ENCODE results near the gene NWD2. TPM values are rescaled to one million over a fixed set of nuclear protein-coding genes. Genes with fewer than 3 reads are reported as not detected.

The NWD2 gene
- total RNA-seq, 1 experiment from 2014 or later = not detected

DNA sequence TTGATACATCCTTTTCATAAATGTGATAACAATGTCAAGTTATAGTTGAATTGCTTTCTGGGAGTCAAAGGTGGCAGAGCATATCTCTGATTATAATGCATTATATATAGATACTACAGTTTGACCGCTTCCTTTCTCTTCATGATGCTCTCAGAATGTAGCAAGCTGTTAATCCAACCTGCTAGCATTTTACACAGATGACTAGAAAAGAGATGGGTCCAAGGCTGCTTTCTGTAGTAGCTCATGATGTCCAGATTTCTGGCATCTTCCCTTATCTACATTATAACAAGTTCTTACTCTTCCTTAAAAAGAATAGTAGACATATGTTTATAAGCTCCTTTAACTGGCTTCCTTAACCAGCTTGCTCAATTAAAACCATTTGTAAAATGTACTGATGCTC is 192.0 kb downstream of the NWD2 start (continued):
- TF ChIP-seq, protein P1, sequence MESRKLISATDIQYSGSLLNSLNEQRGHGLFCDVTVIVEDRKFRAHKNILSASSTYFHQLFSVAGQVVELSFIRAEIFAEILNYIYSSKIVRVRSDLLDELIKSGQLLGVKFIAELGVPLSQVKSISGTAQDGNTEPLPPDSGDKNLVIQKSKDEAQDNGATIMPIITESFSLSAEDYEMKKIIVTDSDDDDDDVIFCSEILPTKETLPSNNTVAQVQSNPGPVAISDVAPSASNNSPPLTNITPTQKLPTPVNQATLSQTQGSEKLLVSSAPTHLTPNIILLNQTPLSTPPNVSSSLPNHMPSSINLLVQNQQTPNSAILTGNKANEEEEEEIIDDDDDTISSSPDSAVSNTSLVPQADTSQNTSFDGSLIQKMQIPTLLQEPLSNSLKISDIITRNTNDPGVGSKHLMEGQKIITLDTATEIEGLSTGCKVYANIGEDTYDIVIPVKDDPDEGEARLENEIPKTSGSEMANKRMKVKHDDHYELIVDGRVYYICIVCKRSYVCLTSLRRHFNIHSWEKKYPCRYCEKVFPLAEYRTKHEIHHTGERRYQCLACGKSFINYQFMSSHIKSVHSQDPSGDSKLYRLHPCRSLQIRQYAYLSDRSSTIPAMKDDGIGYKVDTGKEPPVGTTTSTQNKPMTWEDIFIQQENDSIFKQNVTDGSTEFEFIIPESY (IDR thresholded peaks at IDR 0.05; ENCODE audit: extremely low read depth, insufficient replicate concordance, low read length) = no peak
- TF ChIP-seq, protein P2, sequence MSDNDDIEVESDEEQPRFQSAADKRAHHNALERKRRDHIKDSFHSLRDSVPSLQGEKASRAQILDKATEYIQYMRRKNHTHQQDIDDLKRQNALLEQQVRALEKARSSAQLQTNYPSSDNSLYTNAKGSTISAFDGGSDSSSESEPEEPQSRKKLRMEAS (IDR thresholded peaks at IDR 0.05) = no peak
- TF ChIP-seq, protein P3, sequence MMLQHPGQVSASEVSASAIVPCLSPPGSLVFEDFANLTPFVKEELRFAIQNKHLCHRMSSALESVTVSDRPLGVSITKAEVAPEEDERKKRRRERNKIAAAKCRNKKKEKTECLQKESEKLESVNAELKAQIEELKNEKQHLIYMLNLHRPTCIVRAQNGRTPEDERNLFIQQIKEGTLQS (IDR thresholded peaks at IDR 0.05) = no peak
- TF ChIP-seq, protein P4, sequence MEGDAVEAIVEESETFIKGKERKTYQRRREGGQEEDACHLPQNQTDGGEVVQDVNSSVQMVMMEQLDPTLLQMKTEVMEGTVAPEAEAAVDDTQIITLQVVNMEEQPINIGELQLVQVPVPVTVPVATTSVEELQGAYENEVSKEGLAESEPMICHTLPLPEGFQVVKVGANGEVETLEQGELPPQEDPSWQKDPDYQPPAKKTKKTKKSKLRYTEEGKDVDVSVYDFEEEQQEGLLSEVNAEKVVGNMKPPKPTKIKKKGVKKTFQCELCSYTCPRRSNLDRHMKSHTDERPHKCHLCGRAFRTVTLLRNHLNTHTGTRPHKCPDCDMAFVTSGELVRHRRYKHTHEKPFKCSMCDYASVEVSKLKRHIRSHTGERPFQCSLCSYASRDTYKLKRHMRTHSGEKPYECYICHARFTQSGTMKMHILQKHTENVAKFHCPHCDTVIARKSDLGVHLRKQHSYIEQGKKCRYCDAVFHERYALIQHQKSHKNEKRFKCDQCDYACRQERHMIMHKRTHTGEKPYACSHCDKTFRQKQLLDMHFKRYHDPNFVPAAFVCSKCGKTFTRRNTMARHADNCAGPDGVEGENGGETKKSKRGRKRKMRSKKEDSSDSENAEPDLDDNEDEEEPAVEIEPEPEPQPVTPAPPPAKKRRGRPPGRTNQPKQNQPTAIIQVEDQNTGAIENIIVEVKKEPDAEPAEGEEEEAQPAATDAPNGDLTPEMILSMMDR (IDR thresholded peaks at IDR 0.05 in 2 of 3, conservative IDR thresholded peaks at IDR 0.05 in 1 of 3; ENCODE audit: borderline replicate concordance in 1 of 3, insufficient read depth in 1 of 3, low read depth in 2 of 3, low read length in 2 of 3) = no peak

DNA sequence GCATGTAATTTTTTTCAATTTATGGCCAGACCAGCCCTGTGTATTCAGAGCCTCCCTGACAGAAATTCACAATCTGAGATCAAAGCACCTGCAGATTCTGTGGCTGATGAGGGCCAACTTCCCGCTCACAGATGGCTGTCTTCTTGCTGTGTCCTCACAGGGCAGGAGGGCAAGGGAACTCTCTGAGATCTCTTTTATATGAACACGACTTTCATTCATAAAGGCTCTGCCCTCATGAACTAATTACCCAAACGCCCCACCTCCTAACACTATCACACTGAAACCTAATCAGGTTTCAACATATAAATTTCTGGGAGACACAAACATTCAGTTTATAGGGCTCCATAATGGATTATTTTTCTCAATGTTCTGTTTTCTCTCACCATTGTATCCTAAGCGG is 192.6 kb downstream of the NWD2 start:
- TF ChIP-seq POLR2AphosphoS5 (IDR thresholded peaks at IDR 0.05; ENCODE audit: low read depth, low read length) (no peak), CBX3 (IDR thresholded peaks at IDR 0.05; ENCODE audit: low read depth) (no peak)
- Histone ChIP-seq H3K79me2 (ENCODE audit: insufficient read depth, low read length) (no peaks in the 10 kb centered on the region), H3K9me3 (ENCODE audit: control insufficient read depth in 1 of 2, insufficient read depth in 1 of 2, low read depth in 1 of 2, low read length in 2 of 2) (no peaks in the 10 kb centered on the region), H3K27ac (ENCODE audit: low read depth, low read length) (no peak overlapping the region), H3K9ac (ENCODE audit: low read length) (no peak overlapping the region), H3K9me2 (ENCODE audit: insufficient read depth) (no peaks in the 10 kb centered on the region), H2AFZ (ENCODE audit: low read depth, low read length, poor library complexity, severe bottlenecking) (no peak overlapping the region), H3K4me1 (ENCODE audit: control insufficient read depth in 1 of 2, insufficient read depth in 2 of 2, low read length in 2 of 2) (peaks cover 10 to 19% of the 10 kb centered on the region in 2 experiments), H4K20me1 (ENCODE audit: insufficient read depth) (no peaks in the 10 kb centered on the region), H3K4me3 (replicated peaks in 1 of 2; ENCODE audit: low read depth in 1 of 2, low read length in 2 of 2) (no peak overlapping the region), H3K36me3 (ENCODE audit: control insufficient read depth in 1 of 2, insufficient read depth in 2 of 2, low read length in 2 of 2) (no peaks in the 10 kb centered on the region), H3K4me2 (ENCODE audit: low read length) (no peak overlapping the region), H3K27me3 (ENCODE audit: insufficient read depth, low read length) (no peaks in the 10 kb centered on the region)
- ATAC-seq (no peak), DNase-seq (ENCODE audit: low read depth, low spot score) (no peak)
- no TSS peak for BruUV-seq (replicated peaks)
- ChIA-PET RAD21 (ENCODE audit: low non-redundant PET in 1 of 2, low total read pairs in 2 of 2, uncharacterized antibody in 2 of 2, unreplicated experiment in 2 of 2) (no interaction called here), CTCF (interaction anchor here (1.1 kb wide), 1 partner anchor 365 kb away, joined by 4 read pairs; no protein-coding TSS in a partner anchor), POLR2A (interaction anchor here (0.6 kb wide), 1 partner anchor 21 kb away, joined by 3 read pairs; no protein-coding TSS in a partner anchor)
- intact Hi-C loops (cut with micrococcal nuclease) = loop anchor here (5.0 kb wide), 1 partner anchor 355 kb away; no protein-coding TSS in a partner anchor

Data from HCT116 (cell line).